ENCODE data around the gene ATG13.
A peak's percentile ranks its signal among the peaks of the same experiment; 100 is the strongest.

Gene ATG13

GRCh38 chr11:46607516-46607915 is 9.8 kb upstream of the ATG13 start:
- DNase-seq (ENCODE audit: low read depth) = no peak
- H3K4me3 ChIP-seq (ENCODE audit: low read length) = no peak overlapping the region
- no peak for TF ChIP-seq CTCF (conservative IDR thresholded peaks at IDR 0.05; ENCODE audit: low read length)

- TF ChIP-seq CTCF (conservative IDR thresholded peaks at IDR 0.05; ENCODE audit: low read length) = no peak
- no peak for DNase-seq (ENCODE audit: low read depth)
- no peak overlapping the region for H3K4me3 ChIP-seq (ENCODE audit: low read length)
Observed at GRCh38 chr11:46609386-46609785, 8.0 kb upstream of the ATG13 start.

- H3K4me3 ChIP-seq (ENCODE audit: low read length) = no peak overlapping the region
- no peak for DNase-seq (ENCODE audit: low read depth)
- TF ChIP-seq CTCF (conservative IDR thresholded peaks at IDR 0.05; ENCODE audit: low read length) = no peak
Observed at GRCh38 chr11:46611526-46612304, 5.6 kb upstream of the ATG13 start.

GRCh38 chr11:46612326-46612725 is 5.0 kb upstream of the ATG13 start:
- no peak for TF ChIP-seq CTCF (conservative IDR thresholded peaks at IDR 0.05; ENCODE audit: low read length)
- DNase-seq (ENCODE audit: low read depth) = no peak
- H3K4me3 ChIP-seq (ENCODE audit: low read length) = no peak overlapping the region

- peak; percentile 25 for DNase-seq (ENCODE audit: low read depth)
- no peak for TF ChIP-seq CTCF (conservative IDR thresholded peaks at IDR 0.05; ENCODE audit: low read length)
- H3K4me3 ChIP-seq (ENCODE audit: low read length) = no peak overlapping the region
Observed at GRCh38 chr11:46615756-46616155, 1.6 kb upstream of the ATG13 start.

GRCh38 chr11:46616551-46617133 is 711 bp upstream of the ATG13 start:
- TF ChIP-seq CTCF (conservative IDR thresholded peaks at IDR 0.05; ENCODE audit: low read length) = no peak
- H3K4me3 ChIP-seq (ENCODE audit: low read length) = peak overlapping the region; percentile 100
- DNase-seq (ENCODE audit: low read depth) = no peak

GRCh38 chr11:46617972-46618314 is 590 bp downstream of the ATG13 start:
- peak overlapping the region; percentile 100 for H3K4me3 ChIP-seq (ENCODE audit: low read length)
- TF ChIP-seq CTCF (conservative IDR thresholded peaks at IDR 0.05; ENCODE audit: low read length) = no peak
- DNase-seq (ENCODE audit: low read depth) = no peak
